Neural progenitor cell (in vitro differentiated cells): ENCODE data around the gene GASK1A. TPM values are rescaled to one million over a fixed set of nuclear protein-coding genes. Genes with fewer than 3 reads are reported as not detected.
A peak's percentile ranks its signal among the peaks of the same experiment; 100 is the strongest.
"Not testable (repeated sequence)": the region's sequence is repeated elsewhere in the genome, so short reads cannot be mapped to it uniquely, and the experiment has no call there.

ENCODE experiments used
- DNase-seq: peaks from one replicate; pipeline ENCODE4 v3.0.0-alpha.2; 2016; ENCODE audit warnings: low spot score
- H2AFZ ChIP-seq: fragments of 200-600 bp; sonication (generic); replicated peaks from 2 replicates; pipeline ENCODE4 v1.6.1; 2016; ENCODE audit warnings: antibody characterized with exemption
- H3F3A ChIP-seq: fragments of 200-600 bp; sonication (generic); 2 replicates; pipeline ENCODE4 v1.6.1; 2016; ENCODE audit warnings: antibody characterized with exemption, low read depth
- H3K27ac ChIP-seq: fragments of 200-600 bp; sonication (generic); 2 replicates; pipeline ENCODE4 v1.5.1; 2016; ENCODE audit warnings: mild to moderate bottlenecking
- H3K27me3 ChIP-seq: fragments of 200-600 bp; sonication (generic); 2 replicates; pipeline ENCODE4 v1.6.1; 2016; ENCODE audit warnings: mild to moderate bottlenecking, moderate library complexity
- H3K36me3 ChIP-seq: fragments of 200-600 bp; sonication (generic); 2 replicates; pipeline ENCODE4 v1.5.1; 2016
- H3K4me1 ChIP-seq: fragments of 200-600 bp; sonication (generic); 2 replicates; pipeline ENCODE4 v1.6.1; 2016; ENCODE audit warnings: mixed run types
- H3K4me2 ChIP-seq: fragments of 200-600 bp; sonication (generic); 2 replicates; pipeline ENCODE4 v1.6.1; 2016
- H3K4me3 ChIP-seq: fragments of 200-600 bp; sonication (generic); 2 replicates; pipeline ENCODE4 v1.5.1; 2016
- H3K79me2 ChIP-seq: fragments of 200-600 bp; sonication (generic); 2 replicates; pipeline ENCODE4 v1.6.1; 2016; ENCODE audit warnings: low read depth
- H3K9ac ChIP-seq: fragments of 200-600 bp; sonication (generic); 2 replicates; pipeline ENCODE4 v1.6.1; 2016
- H3K9me3 ChIP-seq: fragments of 200-600 bp; sonication (generic); 2 replicates; pipeline ENCODE4 v1.5.1; 2016; ENCODE audit warnings: low read depth
- H4K20me1 ChIP-seq: fragments of 200-600 bp; sonication (generic); 2 replicates; pipeline ENCODE4 v1.6.1; 2016; ENCODE audit warnings: low read depth
- H3K27ac Mint-ChIP-seq: 3 replicates; pipeline ENCODE4 v1.8.0; 2021; ENCODE audit warnings: mixed read lengths
- H3K27me3 Mint-ChIP-seq: 2 replicates; pipeline ENCODE4 v1.8.0; 2022; ENCODE audit warnings: low read depth, mild to moderate bottlenecking, inconsistent platforms, moderate library complexity, mixed read lengths; ENCODE audit not compliant: insufficient read depth
- H3K36me3 Mint-ChIP-seq: 3 replicates; pipeline ENCODE4 v1.8.0; 2021; ENCODE audit warnings: mixed read lengths
- H3K4me1 Mint-ChIP-seq: 3 replicates; pipeline ENCODE4 v1.8.0; 2021; ENCODE audit warnings: mixed read lengths
- H3K4me3 Mint-ChIP-seq: 3 replicates; pipeline ENCODE4 v1.8.0; 2021; ENCODE audit warnings: mild to moderate bottlenecking, moderate library complexity, mixed read lengths
- H3K9me3 Mint-ChIP-seq: 3 replicates; pipeline ENCODE4 v1.8.0; 2020; ENCODE audit warnings: mixed read lengths
- CTCF ChIP-seq: fragments of 200-600 bp; sonication (generic); IDR thresholded peaks from 2 replicates; pipeline ENCODE4 v1.5.1; 2017; ENCODE audit warnings: antibody characterized with exemption, mild to moderate bottlenecking
- EZH2 ChIP-seq: fragments of 200-600 bp; sonication (generic); IDR thresholded peaks from 2 replicates; pipeline ENCODE4 v1.6.1; 2017; ENCODE audit warnings: antibody characterized with exemption, mild to moderate bottlenecking, moderate library complexity
- EZH2phosphoT487 ChIP-seq: fragments of 200-600 bp; sonication (generic); IDR thresholded peaks from 2 replicates; pipeline ENCODE4 v1.6.1; 2017; ENCODE audit warnings: antibody characterized with exemption
- total RNA-seq: library from RNA; depleted of rRNA; stranded (reverse); fragments of >200 nt; gene quantifications from 2 replicates; pipeline ENCODE4 v1.2.3, GENCODE V29; 2015; ENCODE audit warnings: low replicate concordance

GASK1A gene
- total RNA-seq, 1 donor from 2014 or later = 3.9 TPM

DNA sequence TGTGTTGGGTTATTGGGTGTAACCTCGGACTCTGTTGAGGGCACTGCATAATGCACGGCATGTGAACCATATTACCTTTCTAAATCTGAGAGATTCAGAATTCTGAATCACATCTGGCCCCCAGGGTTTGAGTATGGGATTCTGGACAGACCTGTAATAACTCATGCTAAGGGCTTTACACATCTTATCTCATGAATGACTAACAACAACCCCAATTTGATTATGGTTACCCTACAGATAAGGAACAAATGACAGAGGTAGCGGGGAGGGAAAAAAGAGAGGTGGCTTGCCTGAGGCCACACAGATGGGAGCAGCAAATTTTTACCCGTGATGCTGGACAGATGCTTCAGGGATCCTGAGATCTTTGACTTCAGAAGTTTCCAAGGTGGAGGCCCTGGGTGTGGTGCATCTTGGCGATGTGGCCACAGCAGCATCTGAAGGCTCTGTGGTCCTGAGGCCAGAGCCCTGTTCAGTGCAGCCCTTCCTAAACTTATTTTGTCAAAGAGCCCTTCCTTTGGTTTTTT is 83.0 kb downstream of the GASK1A start:
- H3K27ac ChIP-seq = no peak overlapping the region
- TF ChIP-seq EZH2phosphoT487 = no peak
- TF ChIP-seq EZH2 = no peak
- TF ChIP-seq CTCF = no peak
- Mint-ChIP-seq H3K27ac (no peak overlapping the region), H3K36me3 (no peaks in the 10 kb centered on the region), H3K9me3 (peaks cover 5% of the 10 kb centered on the region), H3K27me3 (no peaks in the 10 kb centered on the region), H3K4me3 (peak overlapping the region; percentile 18), H3K4me1 (no peaks in the 10 kb centered on the region)
- H3F3A ChIP-seq = no peaks in the 10 kb centered on the region
- no peaks in the 10 kb centered on the region for H3K36me3 ChIP-seq
- no peaks in the 10 kb centered on the region for H4K20me1 ChIP-seq
- H3K4me3 ChIP-seq = no peak overlapping the region
- no peaks in the 10 kb centered on the region for H3K79me2 ChIP-seq
- DNase-seq = no peak
- H3K9me3 ChIP-seq = no peaks in the 10 kb centered on the region
- no peak overlapping the region for H3K9ac ChIP-seq
- H3K27me3 ChIP-seq = no peaks in the 10 kb centered on the region
- H2AFZ ChIP-seq = no peak overlapping the region
- peaks cover 5% of the 10 kb centered on the region for H3K4me1 ChIP-seq
- H3K4me2 ChIP-seq = no peak overlapping the region

GRCh38 chr3:43062564-43063040 is 83.5 kb downstream of the GASK1A start:
- Histone ChIP-seq H3K36me3 (no peaks in the 10 kb centered on the region), H3K4me1 (peaks cover 5% of the 10 kb centered on the region), H3F3A (no peaks in the 10 kb centered on the region), H3K27me3 (no peaks in the 10 kb centered on the region), H3K9me3 (no peaks in the 10 kb centered on the region), H3K27ac (no peak overlapping the region), H3K4me3 (no peak overlapping the region), H3K79me2 (no peaks in the 10 kb centered on the region), H3K4me2 (no peak overlapping the region), H3K9ac (no peak overlapping the region), H2AFZ (no peak overlapping the region), H4K20me1 (no peaks in the 10 kb centered on the region)
- Mint-ChIP-seq H3K4me3 (no peak overlapping the region), H3K27me3 (no peaks in the 10 kb centered on the region), H3K4me1 (no peaks in the 10 kb centered on the region), H3K9me3 (peaks cover 5% of the 10 kb centered on the region), H3K36me3 (no peaks in the 10 kb centered on the region), H3K27ac (no peak overlapping the region)
- DNase-seq = peak; percentile 30
- no peak for TF ChIP-seq EZH2
- TF ChIP-seq CTCF = no peak
- no peak for TF ChIP-seq EZH2phosphoT487

GRCh38 chr3:43063114-43063513 is 84.0 kb downstream of the GASK1A start:
- DNase-seq = no peak
- TF ChIP-seq CTCF = no peak
- Histone ChIP-seq H3K27ac (no peak overlapping the region), H3K79me2 (no peaks in the 10 kb centered on the region), H2AFZ (no peak overlapping the region), H3K4me1 (peaks cover 5% of the 10 kb centered on the region), H3K36me3 (no peaks in the 10 kb centered on the region), H4K20me1 (no peaks in the 10 kb centered on the region), H3K4me2 (no peak overlapping the region), H3K27me3 (no peaks in the 10 kb centered on the region), H3F3A (no peaks in the 10 kb centered on the region), H3K9me3 (no peaks in the 10 kb centered on the region), H3K9ac (no peak overlapping the region), H3K4me3 (no peak overlapping the region)
- no peak overlapping the region for H3K4me3 Mint-ChIP-seq
- H3K27ac Mint-ChIP-seq = no peak overlapping the region
- no peaks in the 10 kb centered on the region for H3K36me3 Mint-ChIP-seq
- H3K27me3 Mint-ChIP-seq = no peaks in the 10 kb centered on the region
- peaks cover 5% of the 10 kb centered on the region for H3K9me3 Mint-ChIP-seq
- H3K4me1 Mint-ChIP-seq = no peaks in the 10 kb centered on the region

- H3K27me3 Mint-ChIP-seq, H3F3A ChIP-seq, H3K4me2 ChIP-seq, H3K9me3 Mint-ChIP-seq, H3K4me1 ChIP-seq, H3K9ac ChIP-seq, DNase-seq, H3K4me3 ChIP-seq, H3K4me3 Mint-ChIP-seq, H3K36me3 ChIP-seq, H3K27ac Mint-ChIP-seq, H3K4me1 Mint-ChIP-seq, H3K79me2 ChIP-seq, H4K20me1 ChIP-seq, H3K9me3 ChIP-seq, H2AFZ ChIP-seq, H3K27me3 ChIP-seq, H3K27ac ChIP-seq, H3K36me3 Mint-ChIP-seq: not testable (repeated sequence)
Observed at GRCh38 chr3:43070670-43071069, 91.6 kb downstream of the GASK1A start.
